Activated naive CD4-positive, alpha-beta T cell treated with anti-CD3 and anti-CD28 coated beads, Interleukin-2, amount 50 U/mL, for 72 hours (primary cell): Measurements from ENCODE around the gene RNU6-8. TPM values are rescaled to one million over a fixed set of nuclear protein-coding genes. Genes with fewer than 3 reads are reported as not detected.
A peak's percentile ranks its signal among the peaks of the same experiment; 100 is the strongest.

Experiments used
- ATAC-seq, 2 donors: fragments of 150-1000 bp; cut with Tn5 transposase; 2 replicates each; pipeline ENCODE4 v1.10.0; 2021; ENCODE audit warnings: mild to moderate bottlenecking in 2 of 2, moderate library complexity in 2 of 2
- DNase-seq, 2 donors: peaks; one replicate each; pipeline ENCODE4 v3.0.0; 2021 to 2022; ENCODE audit warnings: low spot score in 2 of 2
- H3K27ac Mint-ChIP-seq, 2 donors: one replicate each; pipeline ENCODE4 v1.8.0; 2022; ENCODE audit warnings: mild to moderate bottlenecking in 2 of 2, mixed read lengths in 2 of 2
- H3K36me3 Mint-ChIP-seq, 2 donors: one replicate each; pipeline ENCODE4 v1.8.0; 2022; ENCODE audit warnings: mixed read lengths in 2 of 2
- H3K9me3 Mint-ChIP-seq, 2 donors: one replicate each; pipeline ENCODE4 v1.8.0; 2022; ENCODE audit warnings: mixed read lengths in 2 of 2
- total RNA-seq, 2 donors: library from RNA; stranded (reverse); gene quantifications; one replicate each; pipeline ENCODE4 v1.2.3, GENCODE V29; 2022

RNU6-8 gene
- total RNA-seq, 2 donors from 2014 or later: not detected

- Mint-ChIP-seq H3K36me3 (no peaks in the 10 kb centered on the region), H3K9me3 (no peaks in the 10 kb centered on the region), H3K27ac (no peak overlapping the region)
- peak in 1 of 2 donors; percentile 29 for ATAC-seq
- no peak for DNase-seq
These were observed 8.0 kb upstream of the RNU6-8 start for GRCh38 chr14:32211068-32211404.

GRCh38 chr14:32209471-32209870 lies 6.4 kb upstream of the RNU6-8 start:
- no peak overlapping the region for H3K27ac Mint-ChIP-seq
- DNase-seq (no peak), ATAC-seq (no peak)
- H3K9me3 Mint-ChIP-seq: no peaks in the 10 kb centered on the region
- H3K36me3 Mint-ChIP-seq: no peaks in the 10 kb centered on the region

GRCh38 chr14:32208490-32208889 lies 5.4 kb upstream of the RNU6-8 start:
- ATAC-seq (no peak), DNase-seq (no peak)
- H3K36me3 Mint-ChIP-seq: peaks cover 0 to 5% of the 10 kb centered on the region in 2 donors
- no peaks in the 10 kb centered on the region for H3K9me3 Mint-ChIP-seq
- H3K27ac Mint-ChIP-seq: no peak overlapping the region

GRCh38 chr14:32206552-32206951 lies 3.5 kb upstream of the RNU6-8 start:
- Mint-ChIP-seq H3K9me3 (no peaks in the 10 kb centered on the region), H3K27ac (no peak overlapping the region), H3K36me3 (peaks cover 0 to 5% of the 10 kb centered on the region in 2 donors)
- DNase-seq: no peak
- no peak for ATAC-seq

- H3K36me3 Mint-ChIP-seq: peaks cover 0 to 5% of the 10 kb centered on the region in 2 donors
- DNase-seq (no peak), ATAC-seq (no peak)
- no peaks in the 10 kb centered on the region for H3K9me3 Mint-ChIP-seq
- H3K27ac Mint-ChIP-seq: no peak overlapping the region
These were observed 2.9 kb upstream of the RNU6-8 start for GRCh38 chr14:32205984-32206383.

GRCh38 chr14:32205554-32205953 lies 2.5 kb upstream of the RNU6-8 start:
- H3K9me3 Mint-ChIP-seq: no peaks in the 10 kb centered on the region
- H3K36me3 Mint-ChIP-seq: peaks cover 0 to 5% of the 10 kb centered on the region in 2 donors

GRCh38 chr14:32203928-32204357 lies 874 bp upstream of the RNU6-8 start:
- peak in 1 of 2 donors; percentile 5 for DNase-seq
- no peak for ATAC-seq
- peaks cover 0 to 5% of the 10 kb centered on the region in 2 donors for H3K36me3 Mint-ChIP-seq

More at GRCh38 chr14:32205554-32205953, 2.5 kb upstream of the RNU6-8 start:
- ATAC-seq (no peak), DNase-seq (no peak)
- H3K27ac Mint-ChIP-seq: no peak overlapping the region

GRCh38 chr14:32202491-32202997 lies 525 bp downstream of the RNU6-8 start:
- ATAC-seq: no peak
- H3K9me3 Mint-ChIP-seq: no peaks in the 10 kb centered on the region
- peak overlapping the region; percentile 100 for H3K27ac Mint-ChIP-seq
- peak in 1 of 2 donors; percentile 6 for DNase-seq
- peaks cover 0 to 5% of the 10 kb centered on the region in 2 donors for H3K36me3 Mint-ChIP-seq

More at GRCh38 chr14:32203928-32204357, 874 bp upstream of the RNU6-8 start:
- H3K9me3 Mint-ChIP-seq: no peaks in the 10 kb centered on the region
- H3K27ac Mint-ChIP-seq: peak overlapping the region; percentile 91 to 100

- Mint-ChIP-seq H3K36me3 (peaks cover 0 to 5% of the 10 kb centered on the region in 2 donors), H3K9me3 (no peaks in the 10 kb centered on the region), H3K27ac (peak within 1 kb of the TSS; percentile 100)
- no peak for DNase-seq
- peak in 1 of 2 donors; percentile 5 for ATAC-seq
These were observed 1.1 kb downstream of the RNU6-8 start, which contains the start of gene RNU6-7 for GRCh38 chr14:32201816-32202490. RNU6-7 (plus strand) TSS chr14:32202045.

- Mint-ChIP-seq H3K9me3 (no peaks in the 10 kb centered on the region), H3K27ac (peak overlapping the region; percentile 92 to 100), H3K36me3 (peaks cover 0 to 5% of the 10 kb centered on the region in 2 donors)
- ATAC-seq (peak; percentile 63 to 78), DNase-seq (peak; percentile 78 to 91)
These were observed 1.8 kb downstream of the RNU6-8 start for GRCh38 chr14:32201193-32201815.

GRCh38 chr14:32200368-32201192 lies 2.5 kb downstream of the RNU6-8 start:
- Mint-ChIP-seq H3K36me3 (peaks cover 0 to 5% of the 10 kb centered on the region in 2 donors), H3K9me3 (no peaks in the 10 kb centered on the region), H3K27ac (peak overlapping the region; percentile 60 to 100)
- ATAC-seq (no peak), DNase-seq (no peak)

GRCh38 chr14:32197919-32198318 lies 5.2 kb downstream of the RNU6-8 start:
- no peak for DNase-seq

GRCh38 chr14:32195636-32196035 lies 7.4 kb downstream of the RNU6-8 start:
- Mint-ChIP-seq H3K36me3 (no peaks in the 10 kb centered on the region), H3K27ac (no peak overlapping the region), H3K9me3 (no peaks in the 10 kb centered on the region)
- no peak for DNase-seq
- ATAC-seq: no peak

More at GRCh38 chr14:32197919-32198318, 5.2 kb downstream of the RNU6-8 start:
- ATAC-seq: peak in 1 of 2 donors; percentile 28
- Mint-ChIP-seq H3K36me3 (no peaks in the 10 kb centered on the region), H3K27ac (no peak overlapping the region), H3K9me3 (no peaks in the 10 kb centered on the region)

- no peaks in the 10 kb centered on the region for H3K9me3 Mint-ChIP-seq
- no peak for DNase-seq
- no peaks in the 10 kb centered on the region for H3K36me3 Mint-ChIP-seq
- ATAC-seq: peak; percentile 83 to 94
- H3K27ac Mint-ChIP-seq: peak overlapping the region in 1 of 2 donors; percentile 37
These were observed 9.5 kb downstream of the RNU6-8 start for GRCh38 chr14:32193532-32193931.

GRCh38 chr14:32192712-32193373 lies 10.2 kb downstream of the RNU6-8 start:
- Mint-ChIP-seq H3K36me3 (no peaks in the 10 kb centered on the region), H3K27ac (no peak overlapping the region), H3K9me3 (no peaks in the 10 kb centered on the region)
- no peak for ATAC-seq
- DNase-seq: no peak

- Mint-ChIP-seq H3K9me3 (no peaks in the 10 kb centered on the region), H3K27ac (no peak overlapping the region), H3K36me3 (no peaks in the 10 kb centered on the region)
- DNase-seq: no peak
- ATAC-seq: no peak
These were observed 12.4 kb downstream of the RNU6-8 start for GRCh38 chr14:32190673-32191072.
